ENCODE results near the gene TDP2.

Gene TDP2

GRCh38 chr6:24694198-24694597 is 27.5 kb upstream of the TDP2 start:
- Histone ChIP-seq H4K20me1 (ENCODE audit: insufficient read depth, low read length, poor library complexity, severe bottlenecking) (no peaks in the 10 kb centered on the region), H3K4me2 (ENCODE audit: low read depth, low read length, poor library complexity, severe bottlenecking) (no peak overlapping the region), H3K27me3 (ENCODE audit: insufficient read depth, low read length, poor library complexity, severe bottlenecking) (no peaks in the 10 kb centered on the region), H3K9me2 (replicated peaks; ENCODE audit: low read depth, low read length) (no peaks in the 10 kb centered on the region), H3K79me2 (ENCODE audit: insufficient read depth, low read length) (no peaks in the 10 kb centered on the region), H3K9me3 (ENCODE audit: insufficient read depth, low read depth, low read length) (no peaks in the 10 kb centered on the region), H3K4me3 (ENCODE audit: low read length, poor library complexity, severe bottlenecking) (no peak overlapping the region), H3K4me1 (ENCODE audit: insufficient read depth, low read length, poor library complexity, severe bottlenecking) (peaks cover 5% of the 10 kb centered on the region), H2AFZ (ENCODE audit: low read length) (no peak overlapping the region), H3K9ac (ENCODE audit: low read depth, low read length, poor library complexity, severe bottlenecking) (no peak overlapping the region), H3K36me3 (ENCODE audit: insufficient read depth, low read length) (no peaks in the 10 kb centered on the region), H3F3A (ENCODE audit: low read depth) (no peaks in the 10 kb centered on the region)
- TF ChIP-seq, protein P1, sequence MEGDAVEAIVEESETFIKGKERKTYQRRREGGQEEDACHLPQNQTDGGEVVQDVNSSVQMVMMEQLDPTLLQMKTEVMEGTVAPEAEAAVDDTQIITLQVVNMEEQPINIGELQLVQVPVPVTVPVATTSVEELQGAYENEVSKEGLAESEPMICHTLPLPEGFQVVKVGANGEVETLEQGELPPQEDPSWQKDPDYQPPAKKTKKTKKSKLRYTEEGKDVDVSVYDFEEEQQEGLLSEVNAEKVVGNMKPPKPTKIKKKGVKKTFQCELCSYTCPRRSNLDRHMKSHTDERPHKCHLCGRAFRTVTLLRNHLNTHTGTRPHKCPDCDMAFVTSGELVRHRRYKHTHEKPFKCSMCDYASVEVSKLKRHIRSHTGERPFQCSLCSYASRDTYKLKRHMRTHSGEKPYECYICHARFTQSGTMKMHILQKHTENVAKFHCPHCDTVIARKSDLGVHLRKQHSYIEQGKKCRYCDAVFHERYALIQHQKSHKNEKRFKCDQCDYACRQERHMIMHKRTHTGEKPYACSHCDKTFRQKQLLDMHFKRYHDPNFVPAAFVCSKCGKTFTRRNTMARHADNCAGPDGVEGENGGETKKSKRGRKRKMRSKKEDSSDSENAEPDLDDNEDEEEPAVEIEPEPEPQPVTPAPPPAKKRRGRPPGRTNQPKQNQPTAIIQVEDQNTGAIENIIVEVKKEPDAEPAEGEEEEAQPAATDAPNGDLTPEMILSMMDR (conservative IDR thresholded peaks at IDR 0.05; ENCODE audit: low read length): no peak
- no peak for TF ChIP-seq EZH2phosphoT487 (IDR thresholded peaks at IDR 0.05; ENCODE audit: borderline replicate concordance)

GRCh38 chr6:24692848-24693592 is 26.3 kb upstream of the TDP2 start:
- Histone ChIP-seq H3K4me3 (ENCODE audit: low read length, poor library complexity, severe bottlenecking) (no peak overlapping the region), H2AFZ (ENCODE audit: low read length) (no peak overlapping the region), H3K4me1 (ENCODE audit: insufficient read depth, low read length, poor library complexity, severe bottlenecking) (peaks cover 5% of the 10 kb centered on the region), H3K36me3 (ENCODE audit: insufficient read depth, low read length) (no peaks in the 10 kb centered on the region), H3K9me2 (replicated peaks; ENCODE audit: low read depth, low read length) (no peaks in the 10 kb centered on the region), H3K4me2 (ENCODE audit: low read depth, low read length, poor library complexity, severe bottlenecking) (no peak overlapping the region), H3K9ac (ENCODE audit: low read depth, low read length, poor library complexity, severe bottlenecking) (no peak overlapping the region), H3K9me3 (ENCODE audit: insufficient read depth, low read depth, low read length) (no peaks in the 10 kb centered on the region), H3K79me2 (ENCODE audit: insufficient read depth, low read length) (no peaks in the 10 kb centered on the region), H4K20me1 (ENCODE audit: insufficient read depth, low read length, poor library complexity, severe bottlenecking) (no peaks in the 10 kb centered on the region), H3F3A (ENCODE audit: low read depth) (no peaks in the 10 kb centered on the region), H3K27me3 (ENCODE audit: insufficient read depth, low read length, poor library complexity, severe bottlenecking) (no peaks in the 10 kb centered on the region)
- TF ChIP-seq, protein P1 (conservative IDR thresholded peaks at IDR 0.05; ENCODE audit: low read length): no peak
- TF ChIP-seq EZH2phosphoT487 (IDR thresholded peaks at IDR 0.05; ENCODE audit: borderline replicate concordance): no peak

- Histone ChIP-seq H3K9ac (ENCODE audit: low read depth, low read length, poor library complexity, severe bottlenecking) (no peak overlapping the region), H3K27me3 (ENCODE audit: insufficient read depth, low read length, poor library complexity, severe bottlenecking) (no peaks in the 10 kb centered on the region), H3K9me2 (replicated peaks; ENCODE audit: low read depth, low read length) (no peaks in the 10 kb centered on the region), H3K4me2 (ENCODE audit: low read depth, low read length, poor library complexity, severe bottlenecking) (no peak overlapping the region), H3K9me3 (ENCODE audit: insufficient read depth, low read depth, low read length) (no peaks in the 10 kb centered on the region), H4K20me1 (ENCODE audit: insufficient read depth, low read length, poor library complexity, severe bottlenecking) (no peaks in the 10 kb centered on the region), H3K36me3 (ENCODE audit: insufficient read depth, low read length) (no peaks in the 10 kb centered on the region), H3K79me2 (ENCODE audit: insufficient read depth, low read length) (no peaks in the 10 kb centered on the region), H3K4me1 (ENCODE audit: insufficient read depth, low read length, poor library complexity, severe bottlenecking) (peaks cover 5% of the 10 kb centered on the region), H3K4me3 (ENCODE audit: low read length, poor library complexity, severe bottlenecking) (no peak overlapping the region), H2AFZ (ENCODE audit: low read length) (no peak overlapping the region), H3F3A (ENCODE audit: low read depth) (no peaks in the 10 kb centered on the region)
- TF ChIP-seq EZH2phosphoT487 (IDR thresholded peaks at IDR 0.05; ENCODE audit: borderline replicate concordance): no peak
- TF ChIP-seq, protein P1 (conservative IDR thresholded peaks at IDR 0.05; ENCODE audit: low read length): no peak
Observed at GRCh38 chr6:24692415-24692814, 25.7 kb upstream of the TDP2 start.
